K562 (cell line): ENCODE data around the gene ADD2. TPM values are rescaled to one million over a fixed set of nuclear protein-coding genes. Genes with fewer than 3 reads are reported as not detected.

Experiments
- ATAC-seq: fragments of 200-7000 bp; cut with Tn5 transposase; 3 replicates; pipeline ENCODE4 v1.9.1; 2020; ENCODE audit warnings: moderate library complexity
- BruUV-seq: library from RNA; stranded (reverse); fragments of 400-500 nt; replicated peaks from 2 replicates; lab custom pipeline; 2021; lab: Mats Ljungman, UMichigan
- CTCF ChIA-PET: fragments of 300-600 bp; formaldehyde crosslinking; extraction: SDS; loops from one replicate; lab custom pipeline; 2021; ENCODE audit warnings: low intra/inter-chr PET ratio; lab: Yijun Ruan, JAX
- POLR2A ChIA-PET: fragments of 300-600, 350-650 bp; sonication (Branson Sonifier 250); formaldehyde crosslinking; extraction: SDS; loops from one replicate; lab custom pipeline; 2021; ENCODE audit warnings: antibody characterized with exemption, inconsistent platforms; lab: Yijun Ruan, JAX
- DNase-seq, 4 experiments: peaks; one replicate each; pipeline versions ENCODE4 v3.0.0 to v3.0.0-alpha.2; 2011 to 2018; ENCODE audit warnings: low spot score in 3 of 4, mixed read lengths in 3 of 4; ENCODE audit errors: extremely low read depth in 1 of 4
- FAIRE-seq: peaks from 2 replicates; lab custom pipeline; 2011; peaks lifted over from hg19 to GRCh38; lab: Jason Lieb, UNC
- H2AFZ ChIP-seq: 2 replicates; pipeline ENCODE4 v1.6.0; 2011; ENCODE audit warnings: low read depth, low read length, control low read depth, inconsistent platforms
- H3K27ac ChIP-seq: fragments of 200-600 bp; 3 replicates; pipeline ENCODE4 v1.8.0; 2011; ENCODE audit warnings: low read depth, mild to moderate bottlenecking, control low read depth, inconsistent platforms, low read length, moderate library complexity, mixed read lengths; ENCODE audit errors: extremely low read depth
- H3K27me3 ChIP-seq, 2 experiments: fragments of 300-600 bp in 1 of 2; 2 replicates in 1 of 2; 3 replicates in 1 of 2; pipeline versions ENCODE4 v1.6.0 to v1.8.0; 2011; ENCODE audit warnings: inconsistent platforms in 2 of 2, low read length in 2 of 2, mild to moderate bottlenecking in 1 of 2, mixed read lengths in 1 of 2, moderate library complexity in 1 of 2; ENCODE audit not compliant: control insufficient read depth in 2 of 2, insufficient read depth in 2 of 2
- H3K36me3 ChIP-seq: fragments of 300-600 bp; 3 replicates; pipeline ENCODE4 v1.8.0; 2011; ENCODE audit warnings: mild to moderate bottlenecking, low read length, inconsistent platforms; ENCODE audit not compliant: control insufficient read depth, insufficient read depth
- H3K4me1 ChIP-seq, 2 experiments: fragments of 200-600 bp in 1 of 2; replicated peaks in 1 of 2; 2 replicates in 1 of 2; 3 replicates in 1 of 2; pipeline versions ENCODE4 v1.5.1 to v1.8.0; 2011; ENCODE audit warnings: inconsistent platforms in 2 of 2, low read length in 2 of 2, mild to moderate bottlenecking in 1 of 2, mixed read lengths in 1 of 2, moderate library complexity in 1 of 2; ENCODE audit not compliant: control insufficient read depth in 2 of 2, insufficient read depth in 2 of 2
- H3K4me2 ChIP-seq: 2 replicates; pipeline ENCODE4 v1.6.1; 2011; ENCODE audit warnings: low read length, control low read depth, inconsistent platforms, mixed read lengths; ENCODE audit not compliant: insufficient read depth
- H3K4me3 ChIP-seq: fragments of 200-600 bp; sonication (generic), shearing (Covaris generic); 2 replicates; pipeline ENCODE4 v1.5.1; 2016; ENCODE audit warnings: control low read depth, inconsistent platforms
- H3K79me2 ChIP-seq: fragments of 200-600 bp; 3 replicates; pipeline ENCODE4 v1.8.0; 2011; ENCODE audit warnings: low read length, inconsistent platforms; ENCODE audit not compliant: control insufficient read depth, insufficient read depth
- H3K9ac ChIP-seq, 2 experiments: 2 replicates each; pipeline versions ENCODE4 v1.6.0 to v1.6.1; 2011; ENCODE audit warnings: low read depth in 2 of 2, low read length in 2 of 2, control low read depth in 1 of 2, inconsistent platforms in 1 of 2, mild to moderate bottlenecking in 1 of 2, mixed read lengths in 1 of 2; ENCODE audit not compliant: insufficient read depth in 1 of 2
- H3K9me1 ChIP-seq: one replicate; pipeline ENCODE4 v1.6.0; 2011; ENCODE audit warnings: inconsistent platforms, mild to moderate bottlenecking, low read length, moderate library complexity; ENCODE audit not compliant: control insufficient read depth, insufficient read depth
- H3K9me3 ChIP-seq: replicated peaks from 2 replicates; pipeline ENCODE4 v1.5.1; 2011; ENCODE audit warnings: low read depth, low read length, inconsistent platforms; ENCODE audit not compliant: control insufficient read depth, insufficient read depth
- H4K20me1 ChIP-seq: replicated peaks from 2 replicates; pipeline ENCODE4 v1.6.1; 2011; ENCODE audit warnings: low read length, inconsistent platforms, mixed read lengths; ENCODE audit not compliant: control insufficient read depth, insufficient read depth
- HNRNPLL ChIP-seq: fragments of 200-400 bp; formaldehyde crosslinking; IDR thresholded peaks from 2 replicates; pipeline ENCODE4 v1.6.1; 2017; ENCODE audit warnings: low read length, low read depth, mild to moderate bottlenecking; ENCODE audit not compliant: poor library complexity, severe bottlenecking
- NONO ChIP-seq, 2 experiments: fragments of 200-400 bp in 1 of 2; fragments of 450-650 bp in 1 of 2; formaldehyde crosslinking in 1 of 2; IDR thresholded peaks; 2 replicates each; pipeline ENCODE4 v1.6.1; 2017; ENCODE audit warnings: low read depth in 2 of 2, mild to moderate bottlenecking in 2 of 2, moderate library complexity in 2 of 2, low read length in 1 of 2
- POLR2A ChIP-seq: fragments of 450-650 bp; conservative IDR thresholded peaks from 2 replicates; pipeline ENCODE4 v1.6.1; 2016
- RAD21 ChIP-seq, 2 experiments: fragments of 250-450 bp in 1 of 2; fragments of 450-650 bp in 1 of 2; sonication (Bioruptor Pico) in 1 of 2; formaldehyde crosslinking in 1 of 2; IDR thresholded peaks in 1 of 2; conservative IDR thresholded peaks in 1 of 2; 2 replicates each; pipeline versions ENCODE4 v1.4.0 to v1.8.0; 2020 to 2022; ENCODE audit warnings: mild to moderate bottlenecking in 2 of 2, moderate library complexity in 1 of 2
- RFX1 ChIP-seq: fragments of 450-650 bp; IDR thresholded peaks from 2 replicates; pipeline ENCODE4 v1.6.1; 2016; ENCODE audit warnings: mild to moderate bottlenecking, moderate library complexity
- SIRT6 ChIP-seq: IDR thresholded peaks from one replicate; pipeline ENCODE4 v1.6.1; 2012; ENCODE audit warnings: low read depth, mild to moderate bottlenecking, control low read depth, inconsistent platforms, low read length, moderate library complexity
- TFE3 ChIP-seq: fragments of 450-650 bp; formaldehyde crosslinking; IDR thresholded peaks from 2 replicates; pipeline ENCODE4 v1.4.0; 2020; ENCODE audit warnings: mild to moderate bottlenecking, mixed read lengths
- ZFP36 ChIP-seq: fragments of 150-350 bp; IDR thresholded peaks from 2 replicates; pipeline ENCODE4 v1.6.1; 2018; ENCODE audit warnings: low read length, low read depth; ENCODE audit not compliant: partially characterized antibody
- WGBS: fragments of 100-300 bp; shearing (Covaris generic); methylation state at CpG from one replicate; pipeline ENCODE4 v1.1.6; 2016; ENCODE audit warnings: low coverage, mixed read lengths; ENCODE audit not compliant: insufficient coverage; ENCODE audit errors: missing lambda C conversion rate; 5-methylcytosine and 5-hydroxymethylcytosine counted together
- in situ Hi-C: fragments of 300-500 bp; cut with MboI; formaldehyde crosslinking; loops from 4 replicates; pipeline ENCODE4 v1.15.0; 2018; ENCODE audit warnings: inconsistent platforms, mixed read lengths
- intact Hi-C: fragments of 100-400 bp; cut with micrococcal nuclease; formaldehyde crosslinking; loops from 2 replicates; pipeline ENCODE4 v1.14.2; 2022
- polyA plus RNA-seq, 8 experiments: library from polyadenylated mRNA; depleted of rRNA in 4 of 8; stranded (reverse) in 5 of 8; unstranded in 3 of 8; fragments of >200 nt; fragmentation: Nextera tagmentation in 2 of 8; fragmentation: Illumina TruSeq in 1 of 8; extraction: Ambion mirVana in 2 of 8; extraction: Trizol in 1 of 8; gene quantifications; 2 replicates each; pipeline versions ENCODE4 v1.2.1 to v1.2.3, GENCODE V29; 2011 to 2014; ENCODE audit warnings: inconsistent platforms in 1 of 8, missing spikeins in 1 of 8
- total RNA-seq, 7 experiments: library from RNA; depleted of rRNA in 6 of 7; stranded (reverse); fragments of >200 nt in 6 of 7; fragmentation: Illumina TruSeq in 2 of 7; extraction: Trizol in 2 of 7; gene quantifications; 2 replicates each; pipeline versions ENCODE4 v1.2.1 to v1.2.3, GENCODE V29; 2011 to 2021; ENCODE audit warnings: low replicate concordance in 1 of 7

ADD2 gene
- total and polyA plus RNA-seq, 9 of the 15 experiments (the other 6 are each of a cell fraction or from before 2014, with no cell fraction given), result 3.5 to 63.0 (median 36.2) TPM

DNA sequence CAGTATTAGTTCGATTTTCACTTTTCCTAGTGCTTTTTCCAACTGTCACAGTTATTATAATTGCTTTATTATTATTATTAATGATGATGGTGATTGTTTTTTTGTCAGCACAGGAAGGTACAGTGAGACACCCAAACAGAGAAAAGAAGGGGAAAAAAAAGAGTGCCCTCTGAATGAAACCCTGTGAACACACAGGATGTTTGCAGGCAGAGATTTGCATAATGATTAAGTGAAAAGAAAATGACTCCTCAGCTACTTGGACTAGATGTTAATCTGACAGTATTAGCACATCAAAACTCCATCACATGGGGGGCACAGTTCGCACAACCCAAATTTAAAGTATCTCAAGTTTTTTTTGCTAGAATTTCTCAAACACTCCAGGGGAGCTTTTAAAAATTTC, 32.9 kb downstream of the ADD2 start:
- no peak overlapping the region for H3K4me2 ChIP-seq
- TF ChIP-seq ZFP36 (no peak), POLR2A (no peak), SIRT6 (no peak), RAD21 (CRISPR knock-in tag; conservative IDR thresholded peaks at IDR 0.05 in 1 of 2, IDR thresholded peaks at IDR 0.05 in 1 of 2) (no peak)
- H3K4me1 ChIP-seq, result peaks cover 0 to 4% of the 10 kb centered on the region in 2 experiments; a peak in 3 of 5 replicates
- H3K9me1 ChIP-seq, result no peaks in the 10 kb centered on the region
- H3K4me3 ChIP-seq, result no peak overlapping the region
- no peak for DNase-seq
- no peaks in the 10 kb centered on the region for H3K36me3 ChIP-seq
- no peak overlapping the region for H2AFZ ChIP-seq
- in situ Hi-C loops (no loop called here), intact Hi-C loops (no loop called here)
- BruUV-seq, result no TSS peak
- ChIA-PET POLR2A (interaction anchor here (0.6 to 1.3 kb wide), 5 partner anchors 9 to 311 kb away, joined by 3 read pairs; partner anchors contain the start of gene ADD2), CTCF (no interaction called here)
- H3K79me2 ChIP-seq, result 0 out of 3 replicates have a peak, but pooled peaks cover 4% of the 10 kb centered on the region
- no peak overlapping the region for H3K9ac ChIP-seq
- no peaks in the 10 kb centered on the region for H3K27me3 ChIP-seq
- H3K27ac ChIP-seq, result no peak overlapping the region
- FAIRE-seq, result no peak
- no peaks in the 10 kb centered on the region for H3K9me3 ChIP-seq
- no peak for ATAC-seq
- 47% methylated on average over 2 of the region's 2 CpGs for WGBS
- no peaks in the 10 kb centered on the region for H4K20me1 ChIP-seq

DNA sequence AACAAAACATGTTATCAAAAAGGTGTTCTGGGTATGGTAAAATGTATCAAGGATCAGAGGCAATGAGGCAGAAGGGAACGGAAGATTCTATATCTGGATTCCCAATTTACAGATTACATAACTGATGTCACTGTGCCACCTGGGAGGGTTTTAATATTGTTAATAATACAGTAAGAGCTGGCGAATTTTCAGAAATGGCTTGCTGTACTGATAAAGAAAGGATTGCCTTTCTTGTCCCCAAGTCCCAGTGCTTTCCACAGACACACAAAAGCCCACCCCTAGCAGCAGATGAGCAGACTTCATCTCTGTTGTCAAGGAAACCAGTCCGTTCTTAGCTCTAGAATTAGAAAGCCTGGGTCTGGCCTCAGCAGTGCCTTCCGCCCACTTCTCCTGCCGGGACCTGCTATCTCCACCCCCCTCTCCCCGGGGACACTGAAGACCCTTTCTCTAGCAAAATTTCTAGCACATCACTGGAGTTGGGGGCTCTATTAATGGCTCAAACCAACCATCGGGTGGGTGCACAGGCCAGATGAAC, 34.3 kb downstream of the ADD2 start:
- Histone ChIP-seq H3K27me3 (no peaks in the 10 kb centered on the region), H3K27ac (no peak overlapping the region), H4K20me1 (no peaks in the 10 kb centered on the region), H2AFZ (no peak overlapping the region), H3K9me1 (no peaks in the 10 kb centered on the region), H3K4me2 (no peak overlapping the region), H3K4me1 (peaks cover 5 to 7% of the 10 kb centered on the region in 2 experiments; a peak in 4 of 5 replicates), H3K79me2 (0 out of 3 replicates have a peak, but pooled peaks cover 4% of the 10 kb centered on the region), H3K9ac (no peak overlapping the region), H3K36me3 (no peaks in the 10 kb centered on the region), H3K9me3 (no peaks in the 10 kb centered on the region), H3K4me3 (no peak overlapping the region)
- POLR2A ChIA-PET, result interaction anchor here (0.6 to 1.0 kb wide), 2 partner anchors 10 to 454 kb away, joined by 3 to 4 read pairs; no protein-coding TSS in a partner anchor
- peak; percentile 64 for FAIRE-seq
- no peak for DNase-seq
- in situ Hi-C loops, result no loop called here
- intact Hi-C loops, result no loop called here
- CTCF ChIA-PET, result no interaction called here
- no TSS peak for BruUV-seq
- no peak for ATAC-seq
- WGBS, result 57% methylated on average over 7 of the region's 7 CpGs
- TF ChIP-seq TFE3 (CRISPR knock-in tag), result no peak
- TF ChIP-seq HNRNPLL, result no peak
- peak; percentile 38; the same call in 1 of the 2 replicates for TF ChIP-seq RFX1
- TF ChIP-seq NONO (IDR thresholded peaks at IDR 0.05; ENCODE audit: low read depth in 2 of 2, low read length in 1 of 2), result no peak
